SHP77 (cell line): Measurements from ENCODE around the gene OTULIN.

Experiments used
- DNase-seq, 2 experiments: peaks; one replicate each; lab custom pipeline; 2025; lab: John Stamatoyannopoulos, UW

Gene OTULIN

DNA sequence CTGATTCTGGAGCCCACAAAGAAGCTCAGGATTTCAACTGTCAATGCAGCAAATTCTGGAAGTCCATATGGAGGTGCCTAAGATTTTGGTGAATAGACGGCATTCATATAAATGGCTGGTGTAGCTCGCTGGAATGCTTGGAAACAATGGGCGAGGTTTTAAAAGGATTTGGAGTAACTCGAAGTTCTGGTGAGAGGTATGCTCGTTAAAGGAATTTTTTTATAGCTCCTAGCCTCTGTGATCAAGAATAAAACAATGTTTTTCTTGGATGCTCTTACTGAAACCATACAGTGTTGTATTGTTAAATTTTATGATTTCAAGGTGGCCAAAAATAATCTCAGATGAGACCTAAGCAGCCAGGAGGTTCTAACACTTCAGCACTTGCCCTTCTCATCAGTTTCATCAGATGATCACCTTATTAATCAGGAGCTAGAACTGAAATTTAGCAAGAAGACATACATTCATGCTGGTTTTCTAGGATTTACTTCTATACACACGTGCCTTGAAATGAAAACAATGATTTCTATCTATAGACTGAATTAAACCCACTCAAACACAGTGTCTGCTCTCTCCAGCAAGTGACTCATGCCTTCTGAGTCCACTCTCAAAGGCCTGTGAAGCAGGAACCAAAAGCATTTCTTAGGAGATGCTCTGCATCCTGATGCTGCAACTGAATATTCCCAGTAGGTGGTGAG lies 79.2 kb downstream of the OTULIN start:
- DNase-seq = no peak

DNA sequence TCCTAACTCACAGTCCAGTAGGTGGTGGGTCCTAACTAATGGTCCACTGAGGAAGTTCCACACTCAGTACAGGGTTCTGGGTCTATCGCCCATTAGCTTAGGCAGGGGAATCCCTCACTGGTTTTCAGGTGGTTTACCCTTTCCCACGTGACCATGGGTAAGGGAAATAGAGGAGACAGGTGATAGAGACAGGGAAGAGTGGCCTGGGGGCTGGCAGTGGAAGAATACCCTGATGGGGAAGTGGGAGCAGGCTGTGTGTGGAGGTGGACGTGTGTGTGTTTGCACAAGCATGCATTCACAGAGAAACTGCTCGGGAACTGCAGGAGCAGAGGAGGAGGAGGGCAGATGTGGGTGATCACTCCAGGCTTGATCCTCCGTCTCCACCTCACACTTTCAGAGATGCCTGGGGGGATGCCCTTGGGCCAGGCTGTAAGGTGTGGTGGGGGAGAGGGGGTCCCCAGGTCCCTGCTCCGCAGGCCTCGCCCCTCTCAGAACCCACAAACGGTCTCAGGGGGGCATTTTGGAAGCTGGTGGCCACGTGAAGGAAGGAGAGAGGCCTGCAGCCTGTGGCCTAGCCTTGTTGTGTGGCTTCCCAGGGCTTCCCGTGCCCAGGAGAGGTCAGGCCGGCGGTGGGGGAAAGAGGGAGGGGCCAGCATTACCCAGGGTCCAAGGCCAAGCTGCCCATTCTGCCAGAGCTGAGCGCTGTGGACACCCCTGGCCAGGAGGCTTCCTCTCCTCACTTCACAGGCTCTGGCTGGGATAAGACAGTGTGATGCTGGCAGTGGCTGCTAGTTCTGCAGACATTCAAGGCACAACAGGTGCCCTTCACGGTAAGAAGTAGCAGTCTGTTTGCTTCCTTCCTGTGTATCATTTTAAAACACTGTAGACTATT lies 80.0 kb downstream of the OTULIN start:
- no peak for DNase-seq

DNA sequence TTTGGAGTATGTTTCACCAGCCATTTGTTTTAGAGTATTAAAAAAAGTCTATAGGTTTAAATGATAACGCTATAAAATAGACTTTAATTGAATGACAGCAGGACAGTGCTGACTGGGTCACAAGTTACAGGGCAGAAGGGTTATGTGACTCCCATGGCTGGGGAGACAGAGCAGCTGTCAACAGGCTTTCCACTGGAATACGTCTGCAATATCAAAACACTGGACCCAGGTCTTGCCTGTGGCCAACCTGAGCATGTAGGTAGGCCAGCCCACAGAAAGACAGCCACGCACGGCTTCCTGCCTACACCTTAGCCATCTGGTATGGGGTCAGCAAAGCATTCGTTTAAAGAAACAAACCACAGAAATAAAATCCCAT lies 80.7 kb downstream of the OTULIN start:
- DNase-seq = no peak

DNA sequence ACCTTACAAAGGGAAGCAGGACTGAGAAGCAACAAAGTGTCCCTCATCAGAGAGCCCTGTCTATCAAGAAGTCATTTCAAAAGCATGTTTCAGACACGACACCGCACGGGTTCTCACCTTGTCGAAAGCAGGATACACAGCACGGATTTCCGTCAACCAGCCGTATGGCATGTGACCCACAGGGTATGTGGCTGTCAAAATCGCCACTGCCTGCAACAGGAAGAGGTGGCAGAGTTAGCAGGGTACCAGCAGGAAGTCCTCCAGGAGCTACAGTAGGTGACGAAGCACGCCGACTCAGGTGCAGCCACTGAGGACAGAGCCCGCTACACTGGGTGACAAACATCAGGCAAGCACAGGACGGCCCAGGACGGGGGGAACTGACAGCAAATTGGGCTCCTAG lies 81.2 kb downstream of the OTULIN start:
- no peak for DNase-seq

DNA sequence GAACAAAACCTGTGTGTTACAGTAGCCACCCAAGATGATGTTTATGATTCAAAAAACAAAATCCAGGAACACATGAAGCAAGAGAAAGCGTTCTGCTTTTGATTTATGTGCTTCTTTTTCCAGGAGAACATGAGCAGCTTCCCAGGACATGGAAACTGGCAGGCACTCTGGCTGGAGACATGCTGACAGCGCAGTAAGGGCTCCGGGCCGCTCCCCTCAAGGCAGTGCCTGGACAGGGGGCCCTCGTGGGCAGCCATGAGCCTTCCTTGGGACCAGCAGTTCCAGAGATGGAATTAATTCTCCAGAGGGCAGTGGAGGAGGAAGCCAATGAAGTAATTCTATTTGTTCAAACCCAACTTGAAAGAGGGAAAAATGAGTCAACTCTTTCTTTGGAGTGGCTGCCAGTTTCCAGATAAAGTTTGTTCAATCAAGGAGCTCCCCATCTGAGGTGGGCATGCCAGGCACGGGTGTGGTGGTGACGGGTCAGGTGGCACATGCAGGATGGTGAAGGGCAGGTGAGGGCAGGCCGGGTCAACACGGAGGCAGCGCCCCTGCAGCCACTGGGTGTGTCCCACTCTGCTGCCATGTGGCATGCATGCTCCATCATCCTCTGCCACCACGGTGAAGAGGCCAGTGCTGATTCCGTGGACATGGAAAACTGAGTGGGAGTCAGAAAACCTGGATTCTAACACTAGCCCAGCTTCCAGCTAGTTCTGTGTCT lies 83.8 kb downstream of the OTULIN start:
- no peak for DNase-seq
